ENCODE measurements around the gene ADCY10.
"Not testable (repeated sequence)": the region's sequence is repeated elsewhere in the genome, so short reads cannot be mapped to it uniquely, and the experiment has no call there.

The ADCY10 gene

DNA sequence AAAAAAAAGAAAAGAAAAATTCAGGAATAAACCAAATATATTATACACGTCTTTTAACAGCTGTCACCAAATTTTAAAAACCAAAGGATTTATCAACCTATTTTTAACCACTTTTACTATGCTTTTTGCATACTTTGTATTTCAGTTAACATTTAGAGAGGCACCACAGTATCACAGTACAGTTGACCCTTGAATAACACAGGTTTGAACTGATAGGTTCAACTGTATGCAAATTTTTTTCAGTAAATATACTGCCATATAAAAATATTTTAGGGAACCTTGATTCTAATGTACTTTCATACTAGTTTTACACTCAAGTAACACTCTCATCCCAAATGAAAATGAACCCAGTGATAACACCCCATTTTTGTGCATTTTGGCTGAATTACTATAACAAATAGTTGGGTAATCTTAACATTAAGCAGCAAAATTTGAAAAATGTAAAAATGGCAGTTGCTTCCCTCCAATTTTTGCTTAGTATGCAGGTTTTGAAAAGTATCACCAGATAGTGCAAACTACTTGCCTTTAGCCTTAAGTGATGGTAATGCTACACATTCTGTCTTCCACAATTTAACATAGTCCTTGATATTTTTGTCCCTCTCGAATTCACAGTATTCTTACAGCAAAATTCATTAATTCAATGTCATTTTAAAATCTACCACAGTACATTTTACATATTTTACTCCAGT lies 10.8 kb upstream of the ADCY10 start:
- DNase-seq (ENCODE audit: low read depth), result no peak

DNA sequence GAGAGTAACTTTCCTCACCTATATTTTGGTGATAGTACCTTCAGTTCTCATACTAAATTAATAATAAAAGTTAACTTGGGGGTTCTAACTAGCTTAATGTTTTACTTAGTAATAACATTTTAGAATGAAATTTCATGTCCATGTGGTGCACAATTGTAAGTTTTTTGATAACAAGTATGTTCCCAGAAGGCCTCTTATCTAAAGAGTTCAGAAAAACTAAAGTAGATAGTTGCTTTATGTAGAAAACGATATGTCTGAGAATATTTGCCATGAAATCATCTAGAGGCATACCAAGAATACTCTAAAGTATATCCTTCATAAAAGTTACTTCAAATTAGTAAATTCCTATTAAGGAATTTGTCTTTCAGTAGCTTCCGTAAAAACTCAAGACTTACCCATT lies 10.2 kb upstream of the ADCY10 start:
- DNase-seq (ENCODE audit: low read depth), result no peak

DNA sequence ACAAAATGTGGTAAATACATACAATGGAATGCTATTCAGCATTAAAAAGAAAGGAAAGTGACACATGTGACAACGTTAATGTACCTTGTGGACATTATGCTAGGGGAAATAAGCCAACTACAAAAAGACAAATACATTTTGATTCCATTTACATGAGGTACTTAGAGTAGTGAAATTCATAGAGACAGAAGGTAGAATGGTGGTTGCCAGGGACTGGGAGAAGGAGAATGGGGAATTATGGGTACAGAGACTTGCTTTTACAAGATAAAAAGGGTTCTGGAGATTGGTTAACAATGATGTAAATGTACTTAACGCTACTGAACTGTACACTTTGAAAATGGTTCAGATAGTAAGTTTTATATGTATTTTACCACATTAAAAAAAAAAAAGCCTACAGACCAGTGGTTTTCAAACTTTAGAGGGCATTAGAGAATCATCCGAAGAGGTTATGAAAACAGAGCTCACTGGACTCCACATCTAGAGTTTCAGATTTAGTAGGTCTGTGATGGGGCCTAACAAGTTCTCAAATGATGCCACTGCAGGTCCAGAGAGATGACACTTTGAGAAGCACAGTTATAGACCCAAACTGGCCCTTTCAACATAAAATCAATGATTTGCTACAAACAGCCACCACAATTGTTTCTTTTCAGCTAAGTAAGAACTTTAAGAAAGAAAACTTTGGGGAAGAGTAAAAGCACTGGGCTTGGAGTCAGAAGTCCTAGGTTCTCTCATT lies 9.6 kb upstream of the ADCY10 start:
- no peak for DNase-seq (ENCODE audit: low read depth)

DNA sequence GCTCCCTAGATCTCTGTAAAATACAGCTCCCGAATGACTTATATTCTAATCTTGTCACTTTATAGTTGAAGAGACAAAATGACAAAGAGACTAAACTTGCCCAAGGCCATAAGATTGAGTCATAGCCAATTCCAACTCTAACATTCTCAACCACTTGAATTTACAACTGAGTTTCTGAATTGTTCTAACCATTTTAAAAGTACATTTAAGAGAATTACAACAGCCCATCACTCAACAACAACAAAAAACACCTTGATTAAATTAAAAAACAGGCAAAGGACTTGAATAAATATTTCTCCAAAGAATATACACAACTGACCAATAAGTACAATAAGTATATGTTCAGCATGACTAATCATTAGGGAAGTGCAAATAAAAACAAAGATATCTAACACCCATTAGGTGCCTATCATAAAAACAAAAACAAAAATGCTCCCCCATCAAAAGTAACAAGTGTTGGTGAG lies 8.7 kb upstream of the ADCY10 start:
- no peak for DNase-seq (ENCODE audit: low read depth)

DNA sequence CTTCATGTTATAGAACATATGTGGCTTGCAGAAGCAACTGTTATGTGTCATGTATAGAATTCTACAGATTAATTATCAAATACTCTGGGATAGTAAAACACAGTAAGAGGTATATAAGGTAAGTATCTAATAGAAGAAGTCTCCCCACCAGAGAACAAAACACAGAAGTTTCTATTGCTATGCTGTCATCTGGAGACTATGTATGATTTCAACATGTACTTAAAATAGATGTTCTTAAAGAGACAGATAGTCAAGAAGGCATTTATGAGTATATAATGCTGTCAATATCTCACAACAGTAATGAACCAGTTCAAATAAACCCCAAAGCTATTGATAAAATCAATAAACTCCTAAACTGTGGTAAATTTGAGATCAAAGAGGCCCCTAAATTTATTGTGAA lies 8.1 kb upstream of the ADCY10 start:
- no peak for DNase-seq (ENCODE audit: low read depth)

DNA sequence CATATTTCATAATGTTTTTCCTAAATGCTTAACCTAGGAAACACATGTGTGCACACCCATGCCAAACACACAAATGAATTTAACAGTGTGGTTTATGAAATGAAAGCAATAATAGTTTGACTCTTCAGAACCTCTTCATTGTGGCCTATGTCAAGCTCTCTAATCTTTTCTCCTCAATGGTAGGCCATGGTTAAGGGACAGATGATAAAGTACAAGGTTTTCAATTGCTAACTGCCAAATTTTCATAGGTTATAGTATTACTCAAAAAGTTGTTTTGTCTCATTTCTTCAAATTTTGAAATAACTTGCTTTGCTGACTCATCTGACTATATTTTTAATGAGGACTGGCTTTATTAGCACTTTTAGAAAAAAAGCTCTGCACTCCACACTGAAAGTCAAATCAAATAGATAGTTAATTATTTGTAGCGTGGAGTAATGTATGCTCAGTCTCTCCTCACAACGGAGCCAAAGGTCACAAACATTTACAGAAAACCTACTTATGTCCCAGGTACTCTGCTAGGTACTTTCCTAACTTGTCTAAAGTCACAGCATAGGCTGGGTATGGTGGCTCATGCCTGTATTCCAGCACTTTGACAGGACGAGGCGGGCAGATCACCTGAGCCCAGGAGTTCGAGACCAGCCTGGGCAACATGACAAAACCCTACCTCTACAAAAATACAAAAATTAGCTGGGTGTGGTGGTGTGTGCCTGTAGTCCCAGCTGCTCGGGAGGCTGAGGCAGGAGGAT lies 3.0 kb upstream of the ADCY10 start:
- no peak for DNase-seq (ENCODE audit: low read depth)

DNA sequence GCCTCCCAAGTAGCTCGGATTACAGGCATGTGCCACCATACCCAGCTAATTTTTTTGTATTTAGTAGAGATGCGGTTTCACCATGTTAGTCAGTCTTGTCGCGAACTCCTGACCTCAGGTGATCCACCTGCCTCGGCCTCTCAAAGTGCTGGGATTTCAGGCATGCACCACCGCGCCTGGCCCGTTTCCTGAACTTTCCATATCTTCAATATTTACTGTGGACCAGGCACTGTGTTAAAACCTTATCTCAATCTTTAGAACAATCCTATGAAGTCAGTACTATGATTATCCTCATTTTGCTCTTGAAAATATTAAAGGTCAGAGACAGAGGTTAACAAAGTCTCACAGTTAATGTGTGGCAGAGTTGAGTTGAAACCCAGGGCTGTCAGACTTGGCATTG lies 1.6 kb upstream of the ADCY10 start:
- no peak for DNase-seq (ENCODE audit: low read depth)

DNA sequence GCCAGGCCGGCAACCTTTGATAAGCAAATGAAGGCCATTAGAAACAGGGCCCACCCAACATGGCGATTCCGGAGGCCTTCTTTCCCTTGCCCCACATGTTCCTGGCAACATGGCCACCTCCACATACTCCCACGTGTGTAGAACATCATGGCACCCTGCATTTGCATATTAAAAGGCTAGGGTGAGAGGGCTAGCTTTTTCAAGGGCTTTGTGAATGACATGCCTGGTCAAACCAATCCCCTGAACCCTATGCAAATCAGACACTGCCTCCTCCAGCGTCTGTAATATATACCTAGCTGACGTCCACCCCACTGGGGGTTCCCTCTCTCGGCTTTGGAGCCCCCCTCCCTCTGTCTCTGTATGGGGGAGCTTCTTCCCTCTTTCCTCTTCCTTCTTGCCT lies 1.6 kb downstream of the ADCY10 start:
- no peak for DNase-seq (ENCODE audit: low read depth)

DNA sequence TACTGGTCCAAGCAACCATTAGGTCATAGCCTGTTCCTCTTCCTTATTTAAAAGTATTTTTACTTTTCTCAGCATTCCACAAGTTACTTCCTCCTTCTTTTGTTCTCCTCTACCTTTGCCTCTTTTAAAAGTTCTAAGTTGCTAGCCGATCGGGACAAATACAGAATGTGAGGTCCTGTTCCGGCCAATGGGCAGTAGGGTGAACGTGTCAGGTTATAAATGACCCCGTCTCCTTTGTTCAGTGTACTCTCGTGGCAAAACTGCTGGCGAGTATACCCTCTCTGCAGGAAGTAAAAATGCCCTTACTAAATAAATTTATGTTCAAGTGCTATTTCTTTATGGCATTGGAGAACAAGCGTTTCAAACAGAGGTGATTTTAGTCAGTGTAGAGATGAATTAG lies 2.5 kb downstream of the ADCY10 start:
- no peak for DNase-seq (ENCODE audit: low read depth)

DNA sequence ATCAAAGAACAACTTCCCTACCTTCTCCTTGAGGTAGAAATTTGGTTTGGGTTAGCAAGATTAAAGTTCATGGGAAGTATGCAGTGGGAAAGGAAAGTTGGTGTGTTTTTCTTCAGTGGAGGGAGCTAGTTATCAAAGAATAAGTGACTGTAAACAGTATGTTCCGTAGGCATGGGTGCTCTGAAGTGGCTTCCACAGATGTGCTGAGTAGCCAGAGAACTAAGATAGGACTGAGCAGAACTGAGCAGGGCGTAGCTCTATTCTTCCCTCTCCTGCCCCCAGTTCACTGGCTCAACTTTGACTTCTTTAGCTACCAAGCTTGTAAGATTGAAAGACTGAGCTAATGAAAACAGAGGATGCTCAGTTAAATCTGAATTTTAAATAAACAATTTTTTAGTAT lies 3.4 kb downstream of the ADCY10 start:
- DNase-seq (ENCODE audit: low read depth), result no peak

DNA sequence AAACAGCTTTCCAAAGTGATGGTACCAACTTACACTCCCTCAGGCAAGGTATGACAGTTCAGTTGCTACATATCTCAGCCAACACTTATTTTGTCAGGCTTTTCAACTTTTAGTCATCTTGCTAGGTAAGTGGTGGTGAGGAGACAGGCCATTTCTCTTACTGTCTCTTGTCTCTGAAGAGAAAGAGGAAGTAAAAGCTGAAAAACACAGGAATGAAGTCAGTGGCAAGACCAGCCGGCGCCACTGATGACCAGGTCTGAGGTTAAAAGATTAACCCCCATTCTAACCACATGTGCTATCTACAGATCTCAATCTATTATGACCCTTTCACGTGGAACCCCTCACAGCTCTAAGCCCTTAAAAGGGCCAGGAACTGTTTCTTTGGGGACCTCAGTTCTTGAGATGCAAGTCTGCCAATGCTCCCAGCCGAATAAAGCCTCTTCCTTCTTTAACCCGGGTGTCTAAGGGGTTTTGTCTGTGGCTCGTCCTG lies 4.2 kb downstream of the ADCY10 start:
- DNase-seq (ENCODE audit: low read depth), result no peak

DNA sequence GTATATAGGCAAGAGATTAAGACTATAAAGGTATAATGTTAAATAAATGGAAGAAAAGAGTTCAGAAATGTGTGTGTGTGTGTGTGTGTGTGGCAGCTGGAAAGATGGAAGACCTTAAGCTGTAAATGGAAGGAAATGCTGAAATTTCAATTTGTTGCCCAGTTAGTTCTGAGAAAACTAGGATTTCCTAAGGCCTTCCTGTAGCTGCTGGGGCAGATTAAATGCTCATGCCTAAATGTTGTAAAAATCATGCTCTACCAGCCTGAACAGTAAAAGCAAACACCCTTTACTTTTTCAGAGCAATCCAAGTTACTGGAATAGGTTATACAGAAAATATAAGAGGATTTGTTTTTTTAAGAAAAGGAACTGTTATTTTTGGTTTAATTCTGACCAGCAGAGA lies 8.3 kb downstream of the ADCY10 start:
- DNase-seq (ENCODE audit: low read depth), result no peak

DNA sequence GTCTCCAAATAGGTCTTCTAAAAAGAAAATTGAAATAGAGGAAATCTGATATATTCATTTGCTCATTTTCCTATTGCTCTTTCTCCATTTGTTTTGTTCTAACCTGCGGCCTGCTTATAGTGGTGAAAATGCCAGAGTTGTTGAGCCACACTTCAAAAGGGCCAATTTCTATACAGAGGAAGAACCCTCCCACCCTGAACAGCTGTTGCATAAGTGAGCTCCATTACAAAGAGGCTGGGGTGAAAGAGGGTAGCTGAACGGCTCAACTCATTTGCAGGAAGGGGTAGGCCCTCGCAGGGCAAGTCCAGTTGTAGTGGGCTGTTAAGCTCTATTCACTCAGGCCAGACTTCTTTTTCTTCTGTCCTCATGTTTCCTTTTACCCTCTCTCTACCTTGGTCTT lies 8.8 kb downstream of the ADCY10 start:
- DNase-seq (ENCODE audit: low read depth), result no peak

DNA sequence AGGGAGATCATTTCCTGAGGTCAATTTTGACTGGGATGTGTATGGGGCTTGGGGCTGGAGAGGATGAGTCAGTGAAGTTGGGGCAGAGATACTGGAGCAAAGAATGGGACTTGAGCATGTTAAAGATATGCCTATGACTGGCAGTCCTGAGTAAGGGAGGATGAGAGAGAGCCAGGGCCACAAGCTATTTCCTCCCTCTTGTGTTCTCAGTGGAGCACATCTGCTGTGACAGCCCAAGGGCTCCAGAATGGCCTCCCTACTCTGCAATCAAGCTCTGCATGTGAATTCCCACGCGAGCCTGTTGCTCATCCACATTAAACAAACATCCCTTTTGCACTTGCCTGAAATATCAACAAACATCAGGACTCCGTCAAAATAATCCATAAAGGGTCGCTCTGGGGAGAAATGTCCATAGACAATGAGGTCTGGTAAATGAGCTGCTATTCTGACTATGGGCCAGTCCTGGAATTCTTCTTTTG lies 9.2 kb downstream of the ADCY10 start:
- no peak for DNase-seq (ENCODE audit: low read depth)

DNA sequence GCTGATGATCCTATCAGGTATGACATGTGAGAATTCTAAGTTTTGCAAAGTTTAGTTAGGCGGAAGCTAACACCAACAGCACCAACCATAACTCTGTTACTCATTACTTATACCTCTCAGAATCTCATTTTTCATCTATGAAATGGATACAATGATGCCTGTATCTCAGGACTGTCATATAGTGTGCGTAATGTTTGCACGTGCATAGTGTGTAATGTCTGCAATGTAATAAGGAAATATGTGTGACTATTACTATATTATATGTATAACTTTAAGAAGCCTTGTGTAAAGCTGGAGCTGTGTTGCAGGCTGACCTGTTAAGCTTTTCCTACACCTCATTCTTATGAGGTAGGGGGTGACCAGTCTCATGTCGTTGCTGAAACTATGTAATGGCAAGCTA lies 13.0 kb downstream of the ADCY10 start:
- no peak for DNase-seq (ENCODE audit: low read depth)

DNA sequence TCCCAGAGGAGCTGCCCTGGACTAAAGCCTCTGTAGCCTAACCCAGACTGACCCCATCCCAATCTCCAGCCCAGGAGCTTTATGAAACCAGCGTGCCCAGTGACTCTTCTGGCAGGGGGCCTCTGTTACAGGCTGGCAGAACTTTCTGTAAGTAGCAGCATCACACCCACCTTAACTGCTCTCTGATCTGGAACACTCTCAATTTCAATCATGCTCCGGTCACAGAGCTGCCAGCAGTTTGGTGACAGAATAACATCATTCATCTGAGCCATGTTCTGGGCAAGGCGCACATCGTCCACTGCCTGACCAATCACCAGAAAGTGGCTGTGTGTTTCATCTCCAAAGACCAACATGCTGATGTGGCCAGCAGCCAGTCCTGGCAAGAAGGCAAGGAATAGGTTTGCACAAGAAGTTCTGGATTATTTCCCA lies 14.7 kb downstream of the ADCY10 start:
- no peak for DNase-seq (ENCODE audit: low read depth)

DNA sequence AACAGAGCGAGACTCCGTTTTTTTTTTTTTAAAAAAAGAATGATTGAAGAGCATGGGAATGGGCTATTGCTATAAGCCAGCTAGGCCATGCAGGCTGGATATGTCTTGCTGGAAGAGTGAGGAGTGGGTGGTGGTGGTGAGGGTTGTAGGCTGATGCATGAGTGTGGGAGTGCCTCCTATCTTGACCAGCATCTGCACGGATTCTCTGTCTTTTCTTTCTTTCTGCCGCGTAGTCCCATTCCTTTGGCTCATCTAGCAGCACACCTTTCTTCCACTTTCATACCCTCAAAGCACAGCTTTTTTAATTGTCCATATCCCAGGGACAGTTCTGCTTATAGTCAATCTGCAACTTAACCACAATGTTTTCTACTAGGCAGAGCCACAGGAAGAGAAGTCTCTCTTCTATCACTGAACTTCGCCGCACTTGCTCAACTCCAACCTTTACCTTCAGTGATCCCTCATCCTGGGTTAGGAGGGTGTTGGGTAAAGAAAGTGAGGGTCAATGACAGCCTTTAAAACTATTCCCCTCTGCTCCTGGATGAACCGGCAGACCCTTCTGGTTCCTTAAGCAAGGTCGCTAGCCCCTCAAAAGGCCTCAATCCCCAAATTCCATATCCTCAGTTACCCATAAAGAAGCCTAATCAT lies 15.2 kb downstream of the ADCY10 start:
- DNase-seq (ENCODE audit: low read depth), result no peak

DNA sequence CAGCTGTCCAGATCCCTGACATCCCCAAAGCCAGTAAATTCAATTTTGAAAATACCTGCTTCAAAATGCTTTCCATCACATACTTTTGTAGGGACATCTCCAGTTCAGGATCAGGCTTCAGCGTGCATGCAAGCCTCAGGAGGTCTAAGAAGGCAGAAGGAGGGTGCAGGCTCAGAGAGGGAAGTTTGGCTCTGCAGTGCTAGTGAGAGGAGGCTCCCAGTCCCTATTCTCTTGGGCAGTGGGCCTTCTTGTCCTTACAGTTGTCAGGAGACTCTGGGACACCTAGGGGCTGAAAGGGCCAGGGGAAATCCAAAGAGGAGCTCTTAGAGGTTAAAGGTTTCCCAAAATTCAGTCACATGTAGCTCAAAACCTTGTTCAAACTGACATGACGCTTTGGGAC lies 20.1 kb downstream of the ADCY10 start:
- no peak for DNase-seq (ENCODE audit: low read depth)

DNA sequence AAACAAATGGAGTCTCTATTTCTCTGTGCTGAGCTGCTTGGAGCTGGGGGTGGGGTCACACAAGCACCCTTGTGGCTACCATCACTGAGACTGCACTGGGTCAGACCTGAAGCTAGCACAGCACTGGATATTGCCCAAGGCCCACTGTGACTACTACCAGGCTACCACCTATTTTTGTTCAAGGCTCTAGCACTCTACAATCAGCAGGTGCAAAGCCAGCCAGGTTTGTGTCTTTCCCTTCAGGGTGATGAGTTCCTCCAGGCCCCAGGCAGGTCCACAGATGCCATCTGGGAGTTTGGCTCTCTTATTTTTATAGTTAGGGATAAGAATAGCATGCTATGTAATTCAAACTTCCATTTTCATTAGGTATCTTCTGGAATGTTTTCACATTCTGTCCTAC lies 23.5 kb downstream of the ADCY10 start:
- DNase-seq (ENCODE audit: low read depth), result no peak

DNA sequence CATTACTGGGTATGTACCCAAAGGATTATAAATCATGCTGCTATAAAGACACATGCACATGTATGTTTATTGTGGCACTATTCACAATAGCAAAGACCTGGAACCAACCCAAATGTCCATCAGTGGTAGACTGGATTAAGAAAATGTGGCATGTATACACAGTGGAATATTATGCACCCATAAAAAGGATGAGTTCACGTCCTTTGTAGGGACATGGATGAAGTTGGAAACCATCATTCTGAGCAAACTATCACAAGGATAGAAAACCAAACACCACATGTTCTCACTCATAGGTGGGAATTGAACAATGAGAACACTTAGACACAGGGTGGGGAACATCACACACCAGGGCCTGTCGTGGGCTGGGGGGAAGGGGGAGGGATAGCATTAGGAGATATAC lies 26.7 kb downstream of the ADCY10 start:
- not testable (repeated sequence) for DNase-seq (ENCODE audit: low read depth)

DNA sequence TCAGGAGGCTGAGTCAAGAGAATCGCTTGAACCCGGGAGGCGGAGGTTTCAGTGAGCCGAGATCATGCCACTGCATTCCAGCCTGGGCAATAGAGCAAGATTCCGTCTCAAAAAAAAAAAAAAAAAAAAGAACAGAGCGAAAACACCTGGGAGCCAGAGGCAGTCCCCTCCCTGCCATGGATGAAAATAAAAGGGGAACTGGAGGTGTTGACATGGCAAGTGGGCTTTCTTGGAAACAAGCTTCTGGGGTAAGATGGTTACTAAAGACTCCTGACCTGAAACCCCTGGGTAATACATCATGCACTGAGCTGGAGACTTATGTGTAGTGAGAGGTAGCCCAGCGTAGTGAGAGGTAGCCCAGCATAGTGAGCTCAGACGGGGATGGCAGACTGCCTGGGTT lies 31.6 kb downstream of the ADCY10 start:
- no peak for DNase-seq (ENCODE audit: low read depth)

DNA sequence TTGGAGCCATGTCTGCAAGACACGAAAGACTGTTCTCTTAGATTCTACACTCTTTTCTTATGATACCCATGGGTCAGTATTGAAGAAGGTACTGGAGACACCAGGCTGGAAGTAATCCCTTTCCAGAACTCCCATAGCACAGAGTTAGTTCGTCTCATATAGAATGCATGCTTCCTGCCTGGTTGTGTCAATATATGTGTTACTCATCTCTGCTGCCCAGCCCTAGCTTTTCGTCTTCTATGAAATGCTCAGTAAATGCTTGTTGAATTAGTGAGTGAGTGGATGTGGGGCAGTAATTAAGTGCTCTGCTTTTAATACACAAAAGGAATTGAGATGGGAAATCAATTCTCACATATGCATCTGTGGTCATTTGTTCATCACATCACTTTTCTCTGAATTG lies 32.1 kb downstream of the ADCY10 start:
- no peak for DNase-seq (ENCODE audit: low read depth)

Data from stimulated activated CD8-positive, alpha-beta memory T cell treated with anti-CD3 and anti-CD28 coated beads, Interleukin-15, amount 100 ng/mL, for 1 hour (primary cell).